HG02759 (cell line): ENCODE measurements around the gene CPXM2.

Experiments used
- ATAC-seq: cut with Tn5 transposase; IDR thresholded peaks from one replicate; pipeline ENCODE4 v1.9.1; 2021; ENCODE audit warnings: mild to moderate bottlenecking, moderate library complexity; ENCODE audit not compliant: unreplicated experiment

The CPXM2 gene

GRCh38 chr10:123906296-123906695 lies 14.7 kb upstream of the CPXM2 start:
- no peak for ATAC-seq

GRCh38 chr10:123904834-123905409 lies 13.3 kb upstream of the CPXM2 start:
- ATAC-seq, result no peak

GRCh38 chr10:123903621-123904020 lies 12.0 kb upstream of the CPXM2 start:
- no peak for ATAC-seq

- ATAC-seq, result no peak
Measured at GRCh38 chr10:123901621-123902020, 10.0 kb upstream of the CPXM2 start.

- no peak for ATAC-seq
Measured at GRCh38 chr10:123897146-123897545, 5.5 kb upstream of the CPXM2 start.

- no peak for ATAC-seq
Measured at GRCh38 chr10:123896246-123896927, 4.8 kb upstream of the CPXM2 start.

GRCh38 chr10:123893651-123894050 lies 2.0 kb upstream of the CPXM2 start:
- no peak for ATAC-seq

- ATAC-seq, result no peak
Measured at GRCh38 chr10:123890756-123891143, 857 bp downstream of the CPXM2 start.

- ATAC-seq, result no peak
Measured at GRCh38 chr10:123890226-123890625, 1.4 kb downstream of the CPXM2 start.

GRCh38 chr10:123889821-123890220 lies 1.8 kb downstream of the CPXM2 start:
- no peak for ATAC-seq

GRCh38 chr10:123888751-123889150 lies 2.9 kb downstream of the CPXM2 start:
- no peak for ATAC-seq

GRCh38 chr10:123888256-123888655 lies 3.4 kb downstream of the CPXM2 start:
- ATAC-seq, result no peak

GRCh38 chr10:123886292-123886691 lies 5.3 kb downstream of the CPXM2 start:
- no peak for ATAC-seq

GRCh38 chr10:123885406-123886170 lies 6.0 kb downstream of the CPXM2 start:
- no peak for ATAC-seq

GRCh38 chr10:123884907-123885381 lies 6.7 kb downstream of the CPXM2 start:
- no peak for ATAC-seq

GRCh38 chr10:123884351-123884906 lies 7.2 kb downstream of the CPXM2 start:
- no peak for ATAC-seq

GRCh38 chr10:123883673-123884320 lies 7.8 kb downstream of the CPXM2 start:
- no peak for ATAC-seq

GRCh38 chr10:123882681-123883445 lies 8.7 kb downstream of the CPXM2 start:
- ATAC-seq, result no peak

- ATAC-seq, result no peak
Measured at GRCh38 chr10:123882177-123882576, 9.4 kb downstream of the CPXM2 start.

GRCh38 chr10:123879606-123880257 lies 11.9 kb downstream of the CPXM2 start:
- ATAC-seq, result no peak
